HG03442 (cell line): ENCODE data around the gene HDDC2.

Experiments
- ATAC-seq: cut with Tn5 transposase; IDR thresholded peaks from one replicate; pipeline ENCODE4 v1.9.1; 2021; ENCODE audit warnings: mild to moderate bottlenecking, moderate library complexity; ENCODE audit not compliant: unreplicated experiment

The HDDC2 gene

DNA sequence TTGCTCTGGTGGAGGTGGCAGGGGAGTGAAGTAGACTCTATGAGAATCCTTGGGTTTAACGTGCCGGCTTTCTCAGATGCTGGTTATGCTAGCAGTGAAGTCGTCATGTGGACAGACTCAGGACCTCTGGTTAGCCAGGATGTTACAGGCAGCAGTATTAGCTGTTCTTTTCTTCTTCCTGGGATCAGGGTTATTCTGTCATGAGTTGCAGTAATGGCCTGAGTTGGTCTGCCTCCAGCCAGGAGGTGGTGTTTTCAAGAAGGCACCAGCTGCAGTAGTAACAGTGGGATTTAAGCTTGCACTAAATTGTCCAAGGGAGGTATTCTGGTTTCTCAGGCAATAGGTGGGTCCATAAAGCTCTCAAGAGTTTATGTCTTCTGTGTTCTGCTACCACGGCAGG, 56.7 kb downstream of the HDDC2 start:
- no peak for ATAC-seq

- ATAC-seq, result no peak
Measured at GRCh38 chr6:125237764-125238163, 64.0 kb downstream of the HDDC2 start.

- no peak for ATAC-seq
Measured at GRCh38 chr6:125236536-125237327, 65.0 kb downstream of the HDDC2 start.

GRCh38 chr6:125233202-125233601, 68.6 kb downstream of the HDDC2 start:
- ATAC-seq, result no peak

DNA sequence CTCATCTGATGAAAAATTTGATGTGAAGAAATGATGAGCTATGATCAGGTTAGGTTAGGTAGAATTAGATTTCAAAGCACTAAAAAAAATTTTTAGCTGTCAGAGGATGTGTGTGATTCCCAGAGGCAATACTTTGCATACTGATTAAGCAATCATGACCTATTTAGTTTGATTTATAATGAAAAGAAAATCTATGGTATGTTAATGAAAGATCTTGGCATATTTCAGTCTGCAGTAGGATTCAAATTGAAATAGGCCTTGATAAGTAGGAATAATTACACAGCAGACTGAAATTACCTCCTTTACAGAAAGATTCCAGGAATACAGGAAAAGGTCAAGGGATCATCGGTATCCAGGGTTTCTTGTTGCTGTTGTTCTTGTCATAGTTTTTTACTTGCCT, 69.3 kb downstream of the HDDC2 start:
- ATAC-seq, result no peak

DNA sequence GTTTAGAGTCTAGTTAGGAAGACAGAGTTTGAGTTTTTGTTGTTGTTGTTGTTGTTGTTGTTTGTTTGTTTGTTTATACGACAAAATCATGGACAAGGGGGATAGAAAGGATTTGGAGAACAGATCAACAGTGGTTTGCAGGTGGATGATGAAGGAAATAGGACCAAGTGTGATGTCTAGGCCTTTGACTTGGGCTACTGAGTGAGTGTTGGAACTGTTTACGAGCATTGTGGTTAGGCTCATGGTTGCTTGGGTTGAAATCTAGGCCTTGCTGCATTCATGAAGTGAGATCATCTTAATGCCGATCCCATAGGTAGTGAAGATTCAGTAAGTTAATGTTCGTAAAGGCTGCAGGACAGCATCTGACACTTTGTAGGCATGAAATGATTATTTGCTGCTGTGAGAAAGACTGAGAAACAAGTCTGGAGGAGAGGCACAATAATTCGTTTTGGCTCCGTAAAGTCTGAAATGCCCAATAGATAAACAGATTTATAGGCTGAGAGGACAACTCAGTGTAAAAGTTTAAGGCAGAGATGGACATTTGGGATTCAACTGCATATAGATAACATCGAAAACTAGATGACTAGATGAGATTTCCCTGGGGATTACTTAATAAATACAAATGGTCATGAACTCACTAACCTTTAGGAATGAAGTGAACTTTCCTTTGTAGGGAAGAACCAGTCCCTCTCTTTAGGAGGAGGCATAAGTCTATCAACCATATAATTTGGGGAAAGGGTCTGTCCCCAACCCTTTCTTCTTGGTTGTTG, 70.0 kb downstream of the HDDC2 start:
- no peak for ATAC-seq

DNA sequence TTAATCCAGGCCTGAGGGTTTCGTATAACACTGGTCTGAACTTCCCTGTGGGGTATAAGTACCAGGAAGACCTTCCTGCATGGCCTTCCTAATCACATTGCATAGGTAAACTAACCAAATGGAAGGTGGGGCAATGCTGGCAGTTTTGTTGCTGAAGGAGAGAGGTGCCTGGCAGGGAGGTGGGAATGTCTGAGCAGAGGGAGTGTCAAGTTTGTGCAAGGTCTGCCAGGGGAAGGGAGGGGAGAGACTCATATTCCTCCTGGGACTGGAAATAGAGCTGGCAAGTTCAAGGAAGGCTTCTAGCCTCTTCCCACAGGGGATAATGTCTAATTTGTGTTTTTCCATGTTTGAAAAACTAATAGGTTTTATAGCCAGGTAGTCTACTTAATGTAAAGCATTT, 70.6 kb downstream of the HDDC2 start:
- no peak for ATAC-seq

GRCh38 chr6:125230674-125231073, 71.1 kb downstream of the HDDC2 start:
- no peak for ATAC-seq

DNA sequence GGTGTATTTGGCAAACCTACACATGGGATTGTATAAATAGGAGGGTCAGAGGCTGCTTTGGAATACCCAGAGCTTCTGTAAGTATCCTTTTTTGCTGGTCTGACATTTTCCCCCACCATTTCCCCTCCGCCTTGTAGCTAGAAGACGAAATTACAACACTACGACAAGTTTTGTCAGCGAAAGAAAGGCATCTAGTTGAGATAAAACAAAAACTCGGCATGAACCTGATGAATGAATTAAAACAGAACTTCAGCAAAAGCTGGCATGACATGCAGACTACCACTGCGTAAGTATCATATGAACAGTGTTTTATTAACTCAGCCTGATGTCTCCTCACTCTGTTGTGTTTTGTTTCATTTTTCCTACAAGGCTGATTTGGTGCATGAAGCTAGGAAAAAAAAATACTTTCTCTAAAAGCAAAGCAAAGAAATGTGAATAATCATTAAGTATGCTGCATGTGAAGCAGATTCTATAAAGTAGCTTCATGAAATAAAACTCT, 72.7 kb downstream of the HDDC2 start:
- no peak for ATAC-seq

DNA sequence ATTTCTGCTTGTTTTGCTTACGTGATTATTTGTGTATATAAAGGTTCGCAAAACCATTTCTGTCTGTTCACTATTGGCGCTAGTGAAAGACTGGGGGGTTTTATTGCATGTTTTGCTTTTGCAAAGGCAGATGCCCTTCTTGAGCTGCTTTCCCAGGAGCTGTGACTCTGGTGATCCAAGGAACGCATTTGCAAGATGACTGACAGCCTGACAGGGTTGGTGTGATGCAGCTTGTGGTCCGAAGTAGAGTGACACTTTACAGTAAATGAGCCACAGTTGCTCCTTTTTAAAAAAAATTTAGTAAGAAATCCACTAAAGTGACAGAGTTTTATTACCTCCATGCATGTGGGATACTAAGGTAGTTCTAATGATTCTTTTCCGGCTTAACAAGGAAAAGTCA, 74.5 kb downstream of the HDDC2 start:
- ATAC-seq, result no peak
